Right kidney (tissue), 1 donor: ENCODE measurements around the gene MYRIP.

Experiments
- DNase-seq: peaks from one replicate; pipeline ENCODE4 v3.0.0-alpha.2; 2016

The MYRIP gene

GRCh38 chr3:39907981-39908380 lies 98.6 kb downstream of the MYRIP start:
- peak; percentile 9 for DNase-seq

- DNase-seq, result no peak
Observed at GRCh38 chr3:39910135-39910534, 100.7 kb downstream of the MYRIP start.

- DNase-seq, result no peak
Observed at GRCh38 chr3:39910826-39911464, 101.5 kb downstream of the MYRIP start.

- DNase-seq, result no peak
Observed at GRCh38 chr3:39911465-39912309, 102.3 kb downstream of the MYRIP start.

- no peak for DNase-seq
Observed at GRCh38 chr3:39915027-39915426, 105.6 kb downstream of the MYRIP start.

GRCh38 chr3:39917065-39917773 lies 107.8 kb downstream of the MYRIP start:
- no peak for DNase-seq

- no peak for DNase-seq
Observed at GRCh38 chr3:39919281-39919680, 109.9 kb downstream of the MYRIP start.

GRCh38 chr3:39920271-39920670 lies 110.9 kb downstream of the MYRIP start:
- DNase-seq, result no peak

- DNase-seq, result no peak
Observed at GRCh38 chr3:39927479-39927878, 118.1 kb downstream of the MYRIP start.

- DNase-seq, result no peak
Observed at GRCh38 chr3:39933986-39934693, 124.7 kb downstream of the MYRIP start.

GRCh38 chr3:39934696-39935095 lies 125.3 kb downstream of the MYRIP start:
- no peak for DNase-seq

- DNase-seq, result no peak
Observed at GRCh38 chr3:39935261-39935660, 125.9 kb downstream of the MYRIP start.

- no peak for DNase-seq
Observed at GRCh38 chr3:39936848-39937247, 127.4 kb downstream of the MYRIP start.

GRCh38 chr3:39937315-39937714 lies 127.9 kb downstream of the MYRIP start:
- no peak for DNase-seq

GRCh38 chr3:39937874-39938273 lies 128.5 kb downstream of the MYRIP start:
- no peak for DNase-seq

- no peak for DNase-seq
Observed at GRCh38 chr3:39941931-39942330, 132.5 kb downstream of the MYRIP start.

- DNase-seq, result no peak
Observed at GRCh38 chr3:39960515-39961191, 151.2 kb downstream of the MYRIP start.

GRCh38 chr3:39961230-39961629 lies 151.8 kb downstream of the MYRIP start:
- no peak for DNase-seq

GRCh38 chr3:39962581-39962980 lies 153.2 kb downstream of the MYRIP start:
- no peak for DNase-seq

GRCh38 chr3:39965461-39965860 lies 156.1 kb downstream of the MYRIP start:
- no peak for DNase-seq

- DNase-seq, result no peak
Observed at GRCh38 chr3:39965997-39966396, 156.6 kb downstream of the MYRIP start.

- no peak for DNase-seq
Observed at GRCh38 chr3:39970982-39971381, 161.6 kb downstream of the MYRIP start.
